Stimulated activated CD4-positive, alpha-beta T cell treated with anti-CD3 and anti-CD28 coated beads, Interleukin-4, amount 100 ng/mL, for 4 hours (primary cell): ENCODE results near the gene WTIP.
"Not testable (repeated sequence)": the region's sequence is repeated elsewhere in the genome, so short reads cannot be mapped to it uniquely, and the experiment has no call there.

ENCODE experiments used
- DNase-seq, 2 experiments: peaks; one replicate each; pipeline ENCODE4 v3.0.0-alpha.2; 2020

Gene WTIP

DNA sequence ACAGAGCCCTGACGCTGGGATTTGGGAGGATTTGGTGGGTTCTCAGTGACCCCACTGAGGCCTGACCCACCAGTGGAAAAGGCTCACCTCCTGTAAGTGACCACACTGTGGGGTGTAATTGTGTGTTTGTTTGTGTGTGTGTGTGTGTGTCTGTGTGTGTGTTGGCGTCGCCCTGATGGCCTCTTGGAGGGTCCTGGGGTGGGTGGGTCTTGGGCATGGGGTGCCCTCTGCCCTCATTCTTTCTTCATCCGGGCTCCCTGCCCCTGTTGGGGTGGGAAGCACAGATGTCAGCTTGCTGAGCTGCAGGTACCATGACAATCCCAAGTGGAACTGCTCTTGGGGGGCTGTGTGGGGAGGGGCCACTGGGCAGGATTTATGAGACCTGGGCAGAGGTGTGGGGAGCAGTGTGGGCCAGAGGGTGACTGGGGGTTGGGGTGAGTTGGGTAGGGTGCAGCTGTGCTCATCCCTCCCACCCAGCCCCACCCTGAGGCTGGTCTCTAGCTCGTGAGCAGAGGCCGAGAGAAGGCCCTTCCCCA is 22.8 kb downstream of the WTIP start:
- DNase-seq = no peak

DNA sequence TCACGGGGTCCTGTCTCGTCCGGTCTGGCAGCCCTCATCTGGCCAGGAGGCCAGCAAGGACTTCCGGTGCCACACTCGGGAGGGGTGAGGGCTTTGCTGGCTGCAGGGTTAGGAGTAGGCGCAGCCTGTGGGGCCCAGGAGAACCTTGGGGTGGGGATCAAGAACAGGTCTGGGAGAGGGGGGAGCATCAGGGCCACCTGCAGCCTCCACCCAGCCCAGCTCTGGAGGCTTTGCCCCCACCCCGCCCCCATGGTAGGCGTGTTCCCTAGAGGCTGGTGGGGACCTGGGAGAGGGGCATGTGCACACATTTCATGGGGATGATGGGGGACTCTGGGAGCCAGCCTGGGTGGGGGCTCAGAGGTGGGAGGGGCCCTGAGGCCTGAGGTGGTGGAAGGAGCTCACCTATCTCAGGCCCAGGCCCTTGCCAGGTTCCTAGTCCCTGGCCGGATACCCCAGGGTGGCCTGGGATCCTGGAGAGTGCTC is 23.3 kb downstream of the WTIP start:
- DNase-seq = no peak

DNA sequence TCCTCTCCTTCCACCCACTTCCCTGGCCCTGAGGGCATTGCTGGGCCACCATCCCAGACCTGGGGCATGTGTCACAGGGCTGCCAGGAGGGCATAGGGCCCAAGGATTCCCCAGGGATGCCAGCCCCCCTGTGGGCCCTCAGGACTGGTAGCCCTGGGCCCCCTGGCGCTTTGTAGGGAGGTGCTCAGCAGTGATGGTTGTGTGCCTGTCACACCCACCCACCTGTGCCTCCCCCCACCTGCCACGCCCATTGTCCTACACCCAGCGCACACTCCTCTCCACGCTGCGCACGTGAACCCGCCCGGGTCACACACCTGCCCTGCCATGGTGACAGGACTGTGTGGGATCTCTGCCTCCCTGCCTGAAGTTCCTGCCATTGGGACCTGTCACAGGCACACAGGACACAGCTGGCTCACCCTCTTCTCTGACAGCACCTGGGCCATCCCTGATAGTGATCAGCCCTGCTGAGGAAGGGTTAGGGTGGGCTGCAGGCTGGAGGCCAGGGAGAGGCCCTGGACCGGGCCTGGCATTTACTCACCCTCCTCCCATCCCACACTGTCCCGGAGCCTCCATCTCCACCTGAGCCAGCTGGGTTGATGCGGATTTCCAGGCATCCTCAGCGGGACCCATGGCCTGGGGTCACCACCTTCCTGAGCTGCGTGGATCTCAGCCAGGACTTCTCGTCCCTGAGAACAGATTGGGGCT is 23.9 kb downstream of the WTIP start:
- DNase-seq = no peak

DNA sequence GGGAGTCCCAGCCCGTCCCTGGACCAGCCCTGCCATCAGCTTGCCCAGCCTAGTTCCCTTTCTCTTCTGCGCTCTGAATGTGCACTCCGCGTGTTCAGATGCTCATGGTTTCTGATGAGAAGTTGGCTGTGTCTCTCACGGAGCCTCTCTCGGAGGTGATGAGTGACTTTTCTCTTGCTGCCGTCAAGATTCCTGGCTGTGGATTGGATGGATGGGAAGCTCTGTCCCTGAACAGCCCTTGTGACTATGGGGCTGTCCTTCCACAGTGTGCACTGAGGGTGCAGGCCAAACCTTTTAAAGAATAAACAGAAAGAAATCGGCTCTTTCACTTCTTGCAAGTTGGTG is 24.4 kb downstream of the WTIP start:
- DNase-seq = no peak

DNA sequence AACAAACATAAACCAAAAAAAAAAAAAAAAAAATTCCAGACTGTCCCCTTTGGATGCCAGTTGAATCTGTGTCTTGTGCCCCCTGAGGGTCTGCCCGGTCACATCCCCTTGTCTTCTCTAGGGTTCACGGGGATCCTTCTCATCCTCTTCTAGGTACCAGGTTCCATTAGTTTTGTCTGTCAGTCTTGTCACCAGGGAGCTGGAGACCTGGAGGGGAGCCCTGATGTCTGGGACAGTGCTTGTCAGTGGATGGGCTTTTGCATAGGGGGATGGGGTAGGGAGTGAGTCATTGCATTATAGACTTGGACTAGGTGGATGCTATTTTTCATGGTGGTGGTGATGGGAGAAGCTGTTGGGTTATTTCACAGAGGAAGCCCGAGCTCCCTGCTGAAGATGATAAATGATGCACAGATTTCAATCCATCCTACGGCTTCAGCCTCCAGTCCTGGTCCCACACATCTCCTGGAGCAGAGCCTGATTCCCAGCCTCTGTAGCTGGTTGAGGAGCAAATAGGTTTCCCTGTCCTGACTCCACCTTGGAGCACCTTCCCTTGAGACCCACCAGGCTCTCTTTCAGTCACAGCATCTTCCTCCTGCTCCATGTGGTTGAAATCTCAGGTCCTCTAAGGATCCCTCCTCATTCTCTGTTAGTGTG is 26.0 kb downstream of the WTIP start:
- no peak for DNase-seq

DNA sequence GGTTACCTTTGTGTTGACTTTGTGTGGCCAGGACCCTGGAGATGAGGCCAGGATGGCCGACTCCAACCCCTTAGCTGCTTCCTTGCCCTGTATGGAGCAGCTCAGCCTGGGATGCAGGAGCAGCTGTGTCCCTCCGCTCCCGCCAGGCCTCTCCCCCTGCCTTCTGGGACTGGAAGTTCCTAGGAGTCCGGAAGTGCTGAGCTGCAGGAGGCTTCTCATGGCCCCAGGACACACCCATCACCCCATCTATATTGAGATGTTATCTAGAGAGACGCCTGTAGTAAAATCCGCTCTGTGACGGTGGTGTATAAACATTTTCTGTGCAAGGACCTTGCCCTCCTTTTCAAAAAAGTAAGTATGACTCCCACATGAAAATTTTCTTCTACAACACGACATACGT is 27.0 kb downstream of the WTIP start:
- DNase-seq = no peak

DNA sequence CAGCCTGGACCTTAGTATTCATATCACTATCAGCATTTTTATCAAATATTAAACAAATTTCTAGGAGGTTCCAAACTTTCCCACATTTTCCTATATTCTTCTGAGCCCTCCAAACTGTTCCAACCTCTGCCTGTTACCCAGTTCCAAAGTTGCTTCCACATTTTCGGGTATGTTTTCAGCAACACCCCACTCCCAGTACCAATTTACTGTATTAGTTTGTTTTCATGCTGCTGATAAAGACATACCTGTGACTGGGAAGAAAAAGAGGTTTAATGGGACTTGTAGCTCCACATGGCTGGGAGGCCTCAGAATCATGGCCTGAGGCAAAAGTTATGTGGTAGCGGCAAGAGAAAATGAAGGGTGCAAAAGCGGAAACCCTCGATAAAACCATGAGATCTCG is 29.3 kb downstream of the WTIP start:
- not testable (repeated sequence) for DNase-seq

DNA sequence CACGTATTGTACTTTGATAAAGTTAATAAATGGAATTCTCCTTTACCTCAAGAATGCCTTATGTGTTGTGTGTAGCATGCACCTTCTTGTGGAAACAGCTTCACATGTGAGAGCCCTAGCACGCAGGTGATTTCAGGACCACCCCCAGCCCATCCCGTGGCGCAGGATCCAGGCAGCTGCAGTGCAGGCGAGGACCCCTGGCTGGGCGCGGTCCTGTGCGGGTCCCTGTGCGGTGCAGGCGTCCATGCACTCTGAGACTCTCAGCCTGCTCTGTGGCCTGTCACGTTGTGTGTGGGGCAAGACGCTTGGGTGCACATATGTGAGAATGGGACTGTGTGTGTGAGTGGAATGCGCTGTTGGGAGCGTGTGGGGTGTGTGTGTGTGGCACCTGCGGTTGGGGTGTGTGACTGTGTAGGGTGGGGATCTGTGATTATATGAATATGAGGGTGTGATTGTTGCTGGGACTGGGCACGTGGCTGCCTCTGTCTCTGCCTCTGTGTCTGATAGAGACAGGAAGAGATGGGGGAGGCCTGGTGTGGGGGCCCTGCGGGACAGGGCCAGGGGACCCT is 30.8 kb downstream of the WTIP start:
- DNase-seq = no peak

DNA sequence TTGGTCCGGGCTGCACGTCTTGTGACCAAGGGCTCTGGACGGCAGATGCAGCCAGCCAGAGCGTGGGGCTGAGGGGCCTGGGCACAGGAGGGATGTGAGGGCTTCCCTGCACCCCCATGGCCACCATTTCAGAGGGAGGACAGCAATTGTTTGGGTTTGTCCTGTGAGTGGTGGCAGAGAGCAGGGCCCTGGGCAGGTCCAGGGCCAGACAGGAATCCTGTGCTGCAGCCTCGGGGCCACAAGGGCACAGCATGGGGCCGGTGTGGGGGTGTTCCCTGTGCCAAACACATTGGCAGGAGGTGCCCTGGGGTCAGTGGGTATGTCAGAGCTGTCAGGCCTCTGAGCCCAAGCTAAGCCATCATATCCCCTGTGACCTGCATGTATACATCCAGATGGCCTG is 32.2 kb downstream of the WTIP start:
- no peak for DNase-seq

DNA sequence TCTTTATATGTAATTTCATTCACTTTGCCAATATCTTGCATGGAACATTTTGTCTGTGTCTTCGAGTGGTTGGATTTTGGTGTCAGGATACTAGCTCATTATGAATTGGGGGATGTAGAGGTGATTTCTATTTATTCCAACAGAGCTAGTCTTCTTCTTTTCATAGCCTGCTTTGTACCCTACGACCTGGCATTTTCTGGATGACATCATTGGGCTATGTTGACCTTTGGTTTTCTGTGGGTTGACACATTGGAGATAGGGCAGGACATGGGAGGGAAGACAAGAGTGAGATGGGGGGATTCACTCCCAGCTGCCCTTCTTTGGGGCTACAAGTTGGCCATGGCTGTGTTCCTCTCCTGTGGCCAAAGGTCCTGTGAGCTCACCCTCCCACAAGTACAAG is 38.0 kb downstream of the WTIP start:
- DNase-seq = no peak

DNA sequence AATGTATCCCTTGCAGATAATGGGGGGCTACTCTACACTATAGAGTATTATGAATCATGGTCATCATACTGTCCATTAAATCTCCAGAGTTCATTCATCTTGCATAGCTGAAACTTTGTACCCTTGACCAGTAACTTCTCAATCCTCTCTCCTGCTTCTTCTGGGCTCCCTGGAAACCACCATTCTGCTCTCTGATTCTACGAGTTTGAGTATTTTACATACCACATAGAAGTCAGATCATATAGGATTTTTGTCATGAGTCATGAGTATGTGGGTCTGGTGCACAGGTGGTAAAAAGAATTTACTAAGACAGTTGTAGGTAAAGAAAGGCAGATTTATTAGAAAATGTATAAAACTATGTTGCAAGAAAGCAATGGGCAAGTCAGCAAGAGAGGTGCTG is 41.9 kb downstream of the WTIP start:
- no peak for DNase-seq

DNA sequence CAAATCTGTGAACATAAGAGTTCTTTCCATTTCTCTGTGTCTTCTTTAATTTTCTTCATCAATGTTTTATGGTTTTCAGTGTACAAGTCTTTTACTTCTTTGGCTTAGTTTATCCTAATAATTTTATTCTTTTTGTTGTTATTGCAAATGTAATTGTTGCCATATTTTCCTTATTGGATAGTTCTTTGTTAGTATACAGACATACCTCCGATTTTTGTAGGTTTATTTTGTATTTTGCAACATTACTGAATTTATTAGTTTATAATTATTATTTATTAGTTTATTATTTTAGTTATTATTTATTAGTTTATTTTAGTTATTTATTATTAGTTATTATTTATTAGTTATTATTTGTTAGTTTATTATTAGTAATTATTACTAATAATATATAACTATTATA is 43.4 kb downstream of the WTIP start:
- DNase-seq = no peak

DNA sequence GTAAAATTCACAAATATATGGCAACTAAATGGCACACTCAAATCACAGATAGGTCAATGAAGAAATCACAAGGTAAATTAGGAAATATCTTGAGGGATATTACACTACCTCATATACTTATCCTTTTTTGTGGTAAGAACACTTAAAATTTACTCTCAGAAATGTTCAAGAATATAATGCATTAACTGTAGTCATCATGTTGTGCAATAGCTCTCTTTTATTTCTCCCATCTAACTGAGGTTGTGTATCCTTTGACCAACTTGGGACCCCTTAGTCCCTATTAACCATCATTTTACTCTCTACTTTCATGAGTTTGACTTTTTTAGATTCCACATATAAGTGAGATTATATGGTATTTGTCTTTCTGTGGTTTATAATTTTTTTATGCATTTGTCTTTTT is 52.6 kb downstream of the WTIP start:
- no peak for DNase-seq

DNA sequence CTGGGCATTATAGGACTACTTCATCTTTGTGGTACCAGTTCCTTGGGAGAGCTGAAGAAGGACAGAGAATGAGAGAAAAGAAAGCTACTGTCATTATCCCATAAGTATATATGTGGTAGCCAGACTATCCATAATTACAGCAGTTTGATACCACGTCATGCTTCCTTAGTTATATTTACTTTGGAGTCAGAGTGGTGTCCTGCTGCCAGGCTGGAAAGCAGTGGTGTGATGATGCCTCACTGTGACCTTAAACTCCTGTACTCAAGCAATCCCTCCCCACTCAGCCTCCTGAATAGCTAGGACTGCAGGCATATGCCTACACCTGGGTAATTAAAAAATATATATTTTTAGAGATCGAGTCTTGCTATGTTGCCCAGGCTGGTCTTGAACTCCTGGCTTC is 57.8 kb downstream of the WTIP start:
- DNase-seq = no peak

DNA sequence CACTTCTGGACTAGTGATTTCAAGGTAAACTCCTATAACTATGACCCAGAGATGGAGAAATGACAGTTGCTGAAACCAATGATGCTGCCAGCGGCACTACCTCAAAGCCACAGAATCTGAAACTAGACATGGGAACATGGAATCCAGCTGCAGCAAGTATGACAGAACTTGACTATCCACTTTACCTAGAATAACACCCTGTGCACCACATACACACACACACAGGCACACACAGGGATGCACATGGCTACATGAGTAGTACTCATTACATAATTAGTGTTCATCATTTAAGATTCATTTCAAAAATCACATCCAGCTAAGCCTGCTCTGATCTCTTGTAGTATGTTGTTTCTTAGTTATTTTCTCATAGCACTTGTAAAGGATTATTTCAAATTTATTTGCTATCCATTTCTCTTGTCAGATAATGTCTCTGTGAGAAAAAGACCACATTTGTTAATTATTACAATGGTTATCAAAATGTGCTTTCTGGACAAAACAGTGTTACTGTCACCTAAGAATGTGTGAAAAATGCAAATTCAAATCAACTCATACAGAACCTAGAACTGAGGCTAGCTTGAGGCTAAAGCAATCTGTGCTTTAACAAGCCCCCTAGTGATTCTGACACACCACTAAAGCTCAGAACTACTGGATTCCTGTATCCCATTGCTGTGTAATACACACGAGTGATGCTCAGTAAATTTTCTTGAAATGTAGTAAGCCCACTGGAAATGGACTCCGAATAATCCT is 59.4 kb downstream of the WTIP start:
- DNase-seq = no peak

DNA sequence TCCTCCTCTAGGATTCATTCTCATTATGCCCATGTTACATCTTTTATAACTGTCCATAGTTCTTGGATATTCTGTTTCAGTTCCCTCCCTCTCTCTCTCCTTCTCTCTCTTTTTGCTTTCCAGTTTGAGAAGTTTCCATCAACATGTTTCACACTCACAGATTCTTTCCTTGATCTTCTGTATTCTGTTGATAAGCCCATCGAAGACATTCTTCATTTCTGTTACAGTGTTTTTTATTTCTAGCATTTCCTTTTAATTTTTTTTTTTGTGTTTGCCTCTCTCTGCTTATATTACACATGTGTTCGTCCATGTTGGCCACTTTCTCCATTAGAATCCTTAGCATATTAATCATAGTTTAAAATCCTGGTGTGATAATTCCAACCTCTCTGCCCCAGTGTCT is 68.3 kb downstream of the WTIP start:
- no peak for DNase-seq

DNA sequence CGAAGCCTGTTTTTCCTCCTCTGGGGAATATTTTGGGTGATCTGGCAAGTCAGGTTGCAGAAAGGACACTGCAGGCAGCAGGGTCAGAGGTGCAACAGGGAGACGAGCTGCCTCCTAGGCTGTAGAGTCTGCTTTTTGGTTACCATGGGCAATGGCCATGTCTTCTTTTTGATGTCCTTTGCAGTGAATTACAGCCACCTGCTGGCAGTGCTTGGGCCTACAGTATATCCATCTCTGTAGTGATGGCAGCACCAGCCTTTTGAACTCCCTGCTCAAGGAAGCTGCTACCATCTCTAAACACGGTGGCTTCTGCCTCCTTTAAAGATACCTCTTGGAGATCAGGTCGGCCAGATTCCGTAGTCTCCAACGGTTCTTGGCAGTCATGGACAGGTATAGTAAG is 73.9 kb downstream of the WTIP start:
- DNase-seq = no peak

DNA sequence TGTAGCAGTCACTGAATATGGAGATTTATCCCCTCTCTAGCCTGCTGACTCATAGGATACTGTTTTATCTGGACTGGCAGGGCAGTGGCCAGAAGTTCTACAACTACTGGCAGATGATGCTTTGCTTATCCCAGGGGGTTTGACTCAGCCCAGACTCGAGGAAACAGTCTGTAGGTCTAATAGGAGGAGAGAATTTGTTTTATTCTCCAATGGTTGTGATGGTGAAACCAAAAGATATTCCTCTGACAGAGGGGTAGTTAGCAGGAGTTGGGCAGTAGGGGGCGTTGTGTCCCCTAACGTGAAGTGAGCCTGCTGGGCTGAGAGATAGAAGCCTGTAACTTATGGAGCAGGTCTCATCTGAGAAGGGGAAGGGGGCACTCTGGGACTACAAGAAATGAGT is 74.9 kb downstream of the WTIP start:
- DNase-seq = no peak

DNA sequence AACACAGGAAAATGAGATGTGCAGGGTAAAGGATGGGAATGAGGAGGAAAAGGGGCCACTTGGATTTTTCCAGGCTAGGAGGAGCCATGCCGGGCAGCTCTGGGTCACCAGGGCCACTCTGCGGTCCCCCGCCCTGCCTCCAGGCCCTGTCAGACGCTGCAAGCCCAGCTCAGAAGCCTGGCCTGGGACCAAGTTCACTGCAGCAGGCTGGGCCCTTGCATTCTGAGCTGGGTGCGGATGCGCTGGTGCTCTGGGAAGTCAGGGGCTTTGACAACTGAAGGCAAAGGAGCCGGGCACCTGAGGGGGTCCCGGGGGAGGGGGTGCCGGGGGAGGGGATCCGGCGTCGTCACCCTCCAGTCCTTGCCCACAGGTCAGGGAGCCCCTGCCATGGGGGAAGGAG is 77.5 kb downstream of the WTIP start:
- no peak for DNase-seq

DNA sequence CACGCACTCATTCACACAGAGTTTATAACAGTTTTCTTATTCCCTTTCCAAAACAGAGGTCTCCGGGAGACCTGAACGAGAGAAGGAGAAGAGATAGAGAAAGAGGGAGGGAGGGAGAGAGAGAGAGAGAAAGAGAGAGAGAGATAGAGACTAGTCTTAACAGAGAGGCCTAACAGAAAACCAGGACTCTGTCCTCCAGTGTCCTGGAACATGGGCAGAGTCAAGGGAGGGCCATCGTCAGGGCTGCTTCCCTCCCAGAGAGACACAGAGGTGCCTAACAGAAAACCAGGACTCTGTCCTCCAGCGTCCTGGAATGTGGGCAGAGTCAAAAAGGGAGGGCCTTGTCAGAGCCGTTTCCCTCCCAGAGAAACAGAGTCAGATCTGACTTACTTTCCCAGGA is 78.7 kb downstream of the WTIP start:
- DNase-seq = no peak
